ENCODE measurements around the gene ZMYND19. TPM values are rescaled to one million over a fixed set of nuclear protein-coding genes. Genes with fewer than 3 reads are reported as not detected.

The ZMYND19 gene
- total RNA-seq, 1 experiment from 2014 or later: 77.9 TPM

- TF ChIP-seq, protein P1, sequence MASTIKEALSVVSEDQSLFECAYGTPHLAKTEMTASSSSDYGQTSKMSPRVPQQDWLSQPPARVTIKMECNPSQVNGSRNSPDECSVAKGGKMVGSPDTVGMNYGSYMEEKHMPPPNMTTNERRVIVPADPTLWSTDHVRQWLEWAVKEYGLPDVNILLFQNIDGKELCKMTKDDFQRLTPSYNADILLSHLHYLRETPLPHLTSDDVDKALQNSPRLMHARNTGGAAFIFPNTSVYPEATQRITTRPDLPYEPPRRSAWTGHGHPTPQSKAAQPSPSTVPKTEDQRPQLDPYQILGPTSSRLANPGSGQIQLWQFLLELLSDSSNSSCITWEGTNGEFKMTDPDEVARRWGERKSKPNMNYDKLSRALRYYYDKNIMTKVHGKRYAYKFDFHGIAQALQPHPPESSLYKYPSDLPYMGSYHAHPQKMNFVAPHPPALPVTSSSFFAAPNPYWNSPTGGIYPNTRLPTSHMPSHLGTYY (CRISPR knock-in tag; IDR thresholded peaks at IDR 0.05): 0 out of 2 replicates have a peak, but pooled peaks have one; percentile 74
- TF ChIP-seq KAT7 (CRISPR knock-in tag; IDR thresholded peaks at IDR 0.05; ENCODE audit: borderline replicate concordance): peak; percentile 69; the same call in 1 of the 2 replicates
- TF ChIP-seq SMAD4 (CRISPR knock-in tag; IDR thresholded peaks at IDR 0.05): no peak
- TF ChIP-seq, protein P2, sequence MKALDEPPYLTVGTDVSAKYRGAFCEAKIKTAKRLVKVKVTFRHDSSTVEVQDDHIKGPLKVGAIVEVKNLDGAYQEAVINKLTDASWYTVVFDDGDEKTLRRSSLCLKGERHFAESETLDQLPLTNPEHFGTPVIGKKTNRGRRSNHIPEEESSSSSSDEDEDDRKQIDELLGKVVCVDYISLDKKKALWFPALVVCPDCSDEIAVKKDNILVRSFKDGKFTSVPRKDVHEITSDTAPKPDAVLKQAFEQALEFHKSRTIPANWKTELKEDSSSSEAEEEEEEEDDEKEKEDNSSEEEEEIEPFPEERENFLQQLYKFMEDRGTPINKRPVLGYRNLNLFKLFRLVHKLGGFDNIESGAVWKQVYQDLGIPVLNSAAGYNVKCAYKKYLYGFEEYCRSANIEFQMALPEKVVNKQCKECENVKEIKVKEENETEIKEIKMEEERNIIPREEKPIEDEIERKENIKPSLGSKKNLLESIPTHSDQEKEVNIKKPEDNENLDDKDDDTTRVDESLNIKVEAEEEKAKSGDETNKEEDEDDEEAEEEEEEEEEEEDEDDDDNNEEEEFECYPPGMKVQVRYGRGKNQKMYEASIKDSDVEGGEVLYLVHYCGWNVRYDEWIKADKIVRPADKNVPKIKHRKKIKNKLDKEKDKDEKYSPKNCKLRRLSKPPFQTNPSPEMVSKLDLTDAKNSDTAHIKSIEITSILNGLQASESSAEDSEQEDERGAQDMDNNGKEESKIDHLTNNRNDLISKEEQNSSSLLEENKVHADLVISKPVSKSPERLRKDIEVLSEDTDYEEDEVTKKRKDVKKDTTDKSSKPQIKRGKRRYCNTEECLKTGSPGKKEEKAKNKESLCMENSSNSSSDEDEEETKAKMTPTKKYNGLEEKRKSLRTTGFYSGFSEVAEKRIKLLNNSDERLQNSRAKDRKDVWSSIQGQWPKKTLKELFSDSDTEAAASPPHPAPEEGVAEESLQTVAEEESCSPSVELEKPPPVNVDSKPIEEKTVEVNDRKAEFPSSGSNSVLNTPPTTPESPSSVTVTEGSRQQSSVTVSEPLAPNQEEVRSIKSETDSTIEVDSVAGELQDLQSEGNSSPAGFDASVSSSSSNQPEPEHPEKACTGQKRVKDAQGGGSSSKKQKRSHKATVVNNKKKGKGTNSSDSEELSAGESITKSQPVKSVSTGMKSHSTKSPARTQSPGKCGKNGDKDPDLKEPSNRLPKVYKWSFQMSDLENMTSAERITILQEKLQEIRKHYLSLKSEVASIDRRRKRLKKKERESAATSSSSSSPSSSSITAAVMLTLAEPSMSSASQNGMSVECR (CRISPR knock-in tag; IDR thresholded peaks at IDR 0.05; ENCODE audit: borderline replicate concordance): peak; percentile 80; the same call in 1 of the 2 replicates
- no peak for TF ChIP-seq JAZF1 (CRISPR knock-in tag; IDR thresholded peaks at IDR 0.05)
- TF ChIP-seq TEAD4 (CRISPR knock-in tag; IDR thresholded peaks at IDR 0.05): 0 out of 2 replicates have a peak, but pooled peaks have one; percentile 29
- peak; percentile 53; the same call in 1 of the 2 replicates for TF ChIP-seq FOXP1 (CRISPR knock-in tag; IDR thresholded peaks at IDR 0.05; ENCODE audit: borderline replicate concordance)
- no peak for TF ChIP-seq CBFB (CRISPR knock-in tag; IDR thresholded peaks at IDR 0.05; ENCODE audit: low read depth)
- TF ChIP-seq E2F4 (CRISPR knock-in tag; IDR thresholded peaks at IDR 0.05; ENCODE audit: borderline replicate concordance, low read depth): no peak
- TF ChIP-seq NR3C1 (CRISPR knock-in tag; conservative IDR thresholded peaks at IDR 0.05; ENCODE audit: low read depth): no peak
- TF ChIP-seq NFATC4 (CRISPR knock-in tag; IDR thresholded peaks at IDR 0.05): 0 out of 2 replicates have a peak, but pooled peaks have one; percentile 48
- TF ChIP-seq CTCF (IDR thresholded peaks at IDR 0.05): no peak
- no peak for TF ChIP-seq ZNF281 (CRISPR knock-in tag; IDR thresholded peaks at IDR 0.05)
- TF ChIP-seq PRRX2 (CRISPR knock-in tag; IDR thresholded peaks at IDR 0.05): no peak
- no peak for TF ChIP-seq EMX1 (CRISPR knock-in tag; IDR thresholded peaks at IDR 0.05)
- TF ChIP-seq, protein P3, sequence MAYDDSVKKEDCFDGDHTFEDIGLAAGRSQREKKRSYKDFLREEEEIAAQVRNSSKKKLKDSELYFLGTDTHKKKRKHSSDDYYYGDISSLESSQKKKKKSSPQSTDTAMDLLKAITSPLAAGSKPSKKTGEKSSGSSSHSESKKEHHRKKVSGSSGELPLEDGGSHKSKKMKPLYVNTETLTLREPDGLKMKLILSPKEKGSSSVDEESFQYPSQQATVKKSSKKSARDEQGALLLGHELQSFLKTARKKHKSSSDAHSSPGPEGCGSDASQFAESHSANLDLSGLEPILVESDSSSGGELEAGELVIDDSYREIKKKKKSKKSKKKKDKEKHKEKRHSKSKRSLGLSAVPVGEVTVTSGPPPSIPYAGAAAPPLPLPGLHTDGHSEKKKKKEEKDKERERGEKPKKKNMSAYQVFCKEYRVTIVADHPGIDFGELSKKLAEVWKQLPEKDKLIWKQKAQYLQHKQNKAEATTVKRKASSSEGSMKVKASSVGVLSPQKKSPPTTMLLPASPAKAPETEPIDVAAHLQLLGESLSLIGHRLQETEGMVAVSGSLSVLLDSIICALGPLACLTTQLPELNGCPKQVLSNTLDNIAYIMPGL (CRISPR knock-in tag; IDR thresholded peaks at IDR 0.05): peak; percentile 40; the same call in 1 of the 2 replicates
- TF ChIP-seq FOXJ3 (CRISPR knock-in tag; IDR thresholded peaks at IDR 0.05; ENCODE audit: borderline replicate concordance): no peak
- TF ChIP-seq ZNF232 (CRISPR knock-in tag; IDR thresholded peaks at IDR 0.05): peak; percentile 24; the same call in 1 of the 2 replicates
- TF ChIP-seq, protein P4, sequence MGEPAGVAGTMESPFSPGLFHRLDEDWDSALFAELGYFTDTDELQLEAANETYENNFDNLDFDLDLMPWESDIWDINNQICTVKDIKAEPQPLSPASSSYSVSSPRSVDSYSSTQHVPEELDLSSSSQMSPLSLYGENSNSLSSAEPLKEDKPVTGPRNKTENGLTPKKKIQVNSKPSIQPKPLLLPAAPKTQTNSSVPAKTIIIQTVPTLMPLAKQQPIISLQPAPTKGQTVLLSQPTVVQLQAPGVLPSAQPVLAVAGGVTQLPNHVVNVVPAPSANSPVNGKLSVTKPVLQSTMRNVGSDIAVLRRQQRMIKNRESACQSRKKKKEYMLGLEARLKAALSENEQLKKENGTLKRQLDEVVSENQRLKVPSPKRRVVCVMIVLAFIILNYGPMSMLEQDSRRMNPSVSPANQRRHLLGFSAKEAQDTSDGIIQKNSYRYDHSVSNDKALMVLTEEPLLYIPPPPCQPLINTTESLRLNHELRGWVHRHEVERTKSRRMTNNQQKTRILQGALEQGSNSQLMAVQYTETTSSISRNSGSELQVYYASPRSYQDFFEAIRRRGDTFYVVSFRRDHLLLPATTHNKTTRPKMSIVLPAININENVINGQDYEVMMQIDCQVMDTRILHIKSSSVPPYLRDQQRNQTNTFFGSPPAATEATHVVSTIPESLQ (CRISPR knock-in tag; IDR thresholded peaks at IDR 0.05): no peak
- TF ChIP-seq HMGA2 (CRISPR knock-in tag; IDR thresholded peaks at IDR 0.05): no peak
- peak; percentile 36; the same call in 1 of the 2 replicates for TF ChIP-seq TEAD1 (CRISPR knock-in tag; IDR thresholded peaks at IDR 0.05)
- peak; percentile 77; the same call in 1 of the 2 replicates for TF ChIP-seq CREM (CRISPR knock-in tag; IDR thresholded peaks at IDR 0.05)
Observed at GRCh38 chr9:137618105-137619067, 28.1 kb upstream of the ZMYND19 start, which contains the start of gene EHMT1 (continued).
